Astrocyte (in vitro differentiated cells and primary cell): ENCODE measurements around the gene APMAP. TPM values are rescaled to one million over a fixed set of nuclear protein-coding genes. Genes with fewer than 3 reads are reported as not detected.

ENCODE experiments used
- DNase-seq: peaks from one replicate; pipeline ENCODE4 v3.0.0-alpha.2; 2010; ENCODE audit warnings: low read depth
- FAIRE-seq: peaks from 2 replicates; lab custom pipeline; 2011; peaks lifted over from hg19 to GRCh38; lab: Jason Lieb, UNC
- H2AFZ ChIP-seq: 2 replicates; pipeline ENCODE4 v1.6.0; 2012; ENCODE audit warnings: low read depth, low read length, inconsistent platforms
- H3K27ac ChIP-seq: 2 replicates; pipeline ENCODE4 v1.5.1; 2011; ENCODE audit warnings: low read depth, low read length, inconsistent platforms
- H3K27me3 ChIP-seq: 2 replicates; pipeline ENCODE4 v1.6.0; 2011; ENCODE audit warnings: low read length, inconsistent platforms; ENCODE audit not compliant: insufficient read depth
- H3K36me3 ChIP-seq: 2 replicates; pipeline ENCODE4 v1.5.1; 2011; ENCODE audit warnings: low read length, inconsistent platforms; ENCODE audit not compliant: insufficient read depth
- H3K4me1 ChIP-seq: 2 replicates; pipeline ENCODE4 v1.5.1; 2011; ENCODE audit warnings: low read length, inconsistent platforms; ENCODE audit not compliant: insufficient read depth
- H3K4me2 ChIP-seq: 2 replicates; pipeline ENCODE4 v1.6.0; 2012; ENCODE audit warnings: low read length, inconsistent platforms
- H3K4me3 ChIP-seq: 2 replicates; pipeline ENCODE4 v1.5.1; 2011; ENCODE audit warnings: low read depth, mild to moderate bottlenecking, low read length, inconsistent platforms; ENCODE audit not compliant: insufficient read depth
- H3K79me2 ChIP-seq: 2 replicates; pipeline ENCODE4 v1.6.0; 2012; ENCODE audit warnings: mild to moderate bottlenecking, low read length, inconsistent platforms; ENCODE audit not compliant: insufficient read depth
- H3K9ac ChIP-seq: 2 replicates; pipeline ENCODE4 v1.6.0; 2012; ENCODE audit warnings: mild to moderate bottlenecking, low read length, inconsistent platforms
- H3K9me3 ChIP-seq: 2 replicates; pipeline ENCODE4 v1.5.1; 2012; ENCODE audit warnings: low read depth, mild to moderate bottlenecking, low read length, inconsistent platforms; ENCODE audit not compliant: insufficient read depth
- H4K20me1 ChIP-seq: 2 replicates; pipeline ENCODE4 v1.6.0; 2012; ENCODE audit warnings: low read length, inconsistent platforms; ENCODE audit not compliant: insufficient read depth
- H3K27ac Mint-ChIP-seq: one replicate; pipeline ENCODE4 v1.8.0; 2021; ENCODE audit warnings: mild to moderate bottlenecking, mixed read lengths; ENCODE audit not compliant: unreplicated experiment
- H3K27me3 Mint-ChIP-seq: one replicate; pipeline ENCODE4 v1.8.0; 2021; ENCODE audit warnings: low read depth, mixed read lengths; ENCODE audit not compliant: unreplicated experiment
- H3K36me3 Mint-ChIP-seq: one replicate; pipeline ENCODE4 v1.8.0; 2021; ENCODE audit warnings: low read depth, mixed read lengths; ENCODE audit not compliant: unreplicated experiment
- H3K4me1 Mint-ChIP-seq: one replicate; pipeline ENCODE4 v1.8.0; 2021; ENCODE audit warnings: low read depth, mixed read lengths; ENCODE audit not compliant: unreplicated experiment
- H3K4me3 Mint-ChIP-seq: one replicate; pipeline ENCODE4 v1.8.0; 2021; ENCODE audit warnings: mild to moderate bottlenecking, moderate library complexity, mixed read lengths; ENCODE audit not compliant: unreplicated experiment
- H3K9me3 Mint-ChIP-seq: one replicate; pipeline ENCODE4 v1.8.0; 2021; ENCODE audit warnings: mild to moderate bottlenecking, mixed read lengths; ENCODE audit not compliant: unreplicated experiment
- CTCF ChIP-seq: IDR thresholded peaks from 2 replicates; pipeline ENCODE4 v1.5.1; 2011; ENCODE audit warnings: low read depth, mild to moderate bottlenecking, inconsistent platforms, low read length, moderate library complexity; ENCODE audit not compliant: insufficient read depth
- EZH2 ChIP-seq: IDR thresholded peaks from 2 replicates; pipeline ENCODE4 v1.6.1; 2012; ENCODE audit warnings: mild to moderate bottlenecking, low read length, inconsistent platforms; ENCODE audit not compliant: insufficient read depth
- total RNA-seq: library from RNA; stranded (reverse); gene quantifications from 2 replicates; pipeline ENCODE4 v1.2.1, GENCODE V29; 2021

Gene APMAP
- total RNA-seq, 1 donor from 2014 or later, result 110 TPM

DNA sequence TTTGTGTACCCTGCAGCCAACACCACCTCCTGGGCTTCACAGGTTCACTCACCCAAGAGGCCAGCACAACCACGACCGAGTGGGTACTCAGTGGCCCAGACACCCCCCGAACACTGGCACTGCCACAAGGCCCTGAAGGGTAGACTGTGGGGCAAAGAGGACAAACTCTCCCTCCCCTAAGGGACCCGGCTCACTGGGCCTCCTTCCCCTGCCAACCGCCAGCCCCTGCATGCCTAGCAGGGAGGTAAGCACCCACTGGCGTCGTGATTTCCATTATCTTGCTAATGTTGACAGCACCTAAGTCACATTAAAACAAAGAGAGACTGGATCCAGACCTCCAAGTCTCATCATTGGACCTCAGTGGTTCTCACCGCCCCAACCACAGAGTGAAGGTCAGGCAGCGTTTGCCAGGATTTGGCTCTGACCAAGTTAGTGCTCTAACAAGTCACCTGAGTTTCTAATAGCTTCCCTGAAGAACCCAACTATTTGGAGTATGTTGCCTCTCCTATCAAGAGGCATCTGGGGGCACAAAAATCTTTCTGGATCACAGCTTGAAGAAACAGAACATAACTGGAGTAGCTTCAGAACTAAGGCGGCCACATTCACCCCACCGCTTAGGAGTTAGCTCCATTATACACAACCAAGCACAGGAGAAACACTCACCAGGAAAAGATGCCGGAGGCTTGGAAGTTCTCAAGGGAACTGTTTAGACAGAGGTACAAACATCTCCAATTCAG lies 14.0 kb upstream of the APMAP start:
- H3K9me3 Mint-ChIP-seq, result no peaks in the 10 kb centered on the region
- H3K4me1 Mint-ChIP-seq, result no peaks in the 10 kb centered on the region
- peaks cover 51% of the 10 kb centered on the region for H3K27me3 Mint-ChIP-seq
- Histone ChIP-seq H3K4me1 (no peaks in the 10 kb centered on the region), H3K4me2 (no peak overlapping the region), H3K4me3 (no peak overlapping the region), H2AFZ (no peak overlapping the region), H3K79me2 (no peaks in the 10 kb centered on the region), H3K36me3 (no peaks in the 10 kb centered on the region), H3K27me3 (peaks cover 8% of the 10 kb centered on the region), H4K20me1 (no peaks in the 10 kb centered on the region), H3K9ac (no peak overlapping the region), H3K27ac (no peak overlapping the region), H3K9me3 (no peaks in the 10 kb centered on the region)
- no peak for FAIRE-seq
- no peak overlapping the region for H3K4me3 Mint-ChIP-seq
- no peak overlapping the region for H3K27ac Mint-ChIP-seq
- no peaks in the 10 kb centered on the region for H3K36me3 Mint-ChIP-seq
- no peak for DNase-seq
- no peak for TF ChIP-seq CTCF
- TF ChIP-seq EZH2, result no peak

DNA sequence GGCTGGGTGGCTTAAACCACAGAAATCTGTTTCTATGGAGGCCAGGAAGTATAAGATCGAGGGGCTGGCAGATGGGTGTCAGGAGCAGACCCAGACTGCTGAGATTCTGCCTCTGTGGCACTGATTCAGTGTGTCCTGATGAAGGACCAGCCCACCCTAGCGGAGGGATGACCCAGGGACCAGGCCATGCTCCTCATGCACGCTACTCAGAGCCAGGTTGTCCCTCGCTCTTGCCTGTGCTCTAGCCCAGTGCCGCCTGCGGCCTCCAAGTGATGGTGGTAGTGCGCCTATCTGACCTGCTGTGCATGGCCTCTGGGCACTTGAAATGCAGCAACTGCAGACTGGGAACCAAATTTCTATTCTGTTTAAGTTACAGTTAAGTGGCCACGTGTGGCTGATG lies 13.1 kb upstream of the APMAP start:
- no peak overlapping the region for H2AFZ ChIP-seq
- no peaks in the 10 kb centered on the region for H3K79me2 ChIP-seq
- H3K9ac ChIP-seq, result no peak overlapping the region
- peaks cover 8% of the 10 kb centered on the region for H3K27me3 ChIP-seq
- no peaks in the 10 kb centered on the region for H3K9me3 Mint-ChIP-seq
- no peak for DNase-seq
- no peaks in the 10 kb centered on the region for H3K4me1 ChIP-seq
- no peaks in the 10 kb centered on the region for H3K9me3 ChIP-seq
- H3K27ac ChIP-seq, result no peak overlapping the region
- TF ChIP-seq EZH2, result no peak
- TF ChIP-seq CTCF, result no peak
- H3K27me3 Mint-ChIP-seq, result peaks cover 44% of the 10 kb centered on the region
- H3K4me1 Mint-ChIP-seq, result no peaks in the 10 kb centered on the region
- no peaks in the 10 kb centered on the region for H3K36me3 ChIP-seq
- H3K4me2 ChIP-seq, result no peak overlapping the region
- H3K36me3 Mint-ChIP-seq, result no peaks in the 10 kb centered on the region
- H3K4me3 Mint-ChIP-seq, result no peak overlapping the region
- no peak overlapping the region for H3K27ac Mint-ChIP-seq
- H4K20me1 ChIP-seq, result no peaks in the 10 kb centered on the region
- H3K4me3 ChIP-seq, result no peak overlapping the region
- FAIRE-seq, result no peak

GRCh38 chr20:25005220-25005619 lies 12.7 kb upstream of the APMAP start:
- no peak for DNase-seq
- Histone ChIP-seq H3K9ac (no peak overlapping the region), H4K20me1 (no peaks in the 10 kb centered on the region), H3K36me3 (no peaks in the 10 kb centered on the region), H2AFZ (no peak overlapping the region), H3K79me2 (no peaks in the 10 kb centered on the region), H3K27ac (no peak overlapping the region), H3K27me3 (peaks cover 8% of the 10 kb centered on the region), H3K4me2 (no peak overlapping the region), H3K4me1 (peaks cover under 1% of the 10 kb centered on the region), H3K9me3 (no peaks in the 10 kb centered on the region), H3K4me3 (no peak overlapping the region)
- H3K4me1 Mint-ChIP-seq, result no peaks in the 10 kb centered on the region
- peaks cover 43% of the 10 kb centered on the region for H3K27me3 Mint-ChIP-seq
- FAIRE-seq, result no peak
- no peak for TF ChIP-seq EZH2
- TF ChIP-seq CTCF, result no peak
- no peak overlapping the region for H3K27ac Mint-ChIP-seq
- peaks cover 3% of the 10 kb centered on the region for H3K9me3 Mint-ChIP-seq
- H3K36me3 Mint-ChIP-seq, result no peaks in the 10 kb centered on the region
- no peak overlapping the region for H3K4me3 Mint-ChIP-seq
